ENCODE data around the gene ZSCAN32.
A peak's percentile ranks its signal among the peaks of the same experiment; 100 is the strongest.

The ZSCAN32 gene

DNA sequence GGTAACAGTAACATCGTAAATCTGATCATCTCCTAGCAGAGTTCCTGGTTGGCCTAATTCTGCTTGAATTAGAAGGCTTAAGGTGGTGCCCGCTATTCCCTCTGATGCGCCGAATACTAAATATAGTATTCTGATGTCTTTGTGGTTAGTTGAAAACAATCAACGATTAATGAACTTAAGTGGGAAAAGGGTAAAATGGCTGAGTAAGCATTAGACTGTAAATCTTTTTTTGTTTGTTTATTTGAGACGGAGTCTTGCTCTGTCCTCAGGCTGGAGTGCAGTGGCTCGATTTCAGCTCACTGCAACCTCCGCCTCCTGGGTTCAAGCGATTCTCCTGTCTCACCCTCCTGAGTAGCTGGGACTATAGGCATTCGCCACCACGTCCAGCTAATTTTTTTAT lies 31.7 kb downstream of the ZSCAN32 start:
- no peak overlapping the region for H3K4me3 ChIP-seq (ENCODE audit: low read depth, low read length)
- DNase-seq (ENCODE audit: low read depth), result no peak
- TF ChIP-seq POLR2A (IDR thresholded peaks at IDR 0.05; ENCODE audit: extremely low read depth, insufficient read length), result no peak
- TF ChIP-seq, protein P1, sequence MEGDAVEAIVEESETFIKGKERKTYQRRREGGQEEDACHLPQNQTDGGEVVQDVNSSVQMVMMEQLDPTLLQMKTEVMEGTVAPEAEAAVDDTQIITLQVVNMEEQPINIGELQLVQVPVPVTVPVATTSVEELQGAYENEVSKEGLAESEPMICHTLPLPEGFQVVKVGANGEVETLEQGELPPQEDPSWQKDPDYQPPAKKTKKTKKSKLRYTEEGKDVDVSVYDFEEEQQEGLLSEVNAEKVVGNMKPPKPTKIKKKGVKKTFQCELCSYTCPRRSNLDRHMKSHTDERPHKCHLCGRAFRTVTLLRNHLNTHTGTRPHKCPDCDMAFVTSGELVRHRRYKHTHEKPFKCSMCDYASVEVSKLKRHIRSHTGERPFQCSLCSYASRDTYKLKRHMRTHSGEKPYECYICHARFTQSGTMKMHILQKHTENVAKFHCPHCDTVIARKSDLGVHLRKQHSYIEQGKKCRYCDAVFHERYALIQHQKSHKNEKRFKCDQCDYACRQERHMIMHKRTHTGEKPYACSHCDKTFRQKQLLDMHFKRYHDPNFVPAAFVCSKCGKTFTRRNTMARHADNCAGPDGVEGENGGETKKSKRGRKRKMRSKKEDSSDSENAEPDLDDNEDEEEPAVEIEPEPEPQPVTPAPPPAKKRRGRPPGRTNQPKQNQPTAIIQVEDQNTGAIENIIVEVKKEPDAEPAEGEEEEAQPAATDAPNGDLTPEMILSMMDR (IDR thresholded peaks at IDR 0.05; ENCODE audit: low read depth, low read length), result no peak
- TF ChIP-seq, protein P2, sequence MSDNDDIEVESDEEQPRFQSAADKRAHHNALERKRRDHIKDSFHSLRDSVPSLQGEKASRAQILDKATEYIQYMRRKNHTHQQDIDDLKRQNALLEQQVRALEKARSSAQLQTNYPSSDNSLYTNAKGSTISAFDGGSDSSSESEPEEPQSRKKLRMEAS (IDR thresholded peaks at IDR 0.05; ENCODE audit: low read depth, low read length), result no peak
- TF ChIP-seq MYC (IDR thresholded peaks at IDR 0.05; ENCODE audit: low read depth, low read length), result no peak

DNA sequence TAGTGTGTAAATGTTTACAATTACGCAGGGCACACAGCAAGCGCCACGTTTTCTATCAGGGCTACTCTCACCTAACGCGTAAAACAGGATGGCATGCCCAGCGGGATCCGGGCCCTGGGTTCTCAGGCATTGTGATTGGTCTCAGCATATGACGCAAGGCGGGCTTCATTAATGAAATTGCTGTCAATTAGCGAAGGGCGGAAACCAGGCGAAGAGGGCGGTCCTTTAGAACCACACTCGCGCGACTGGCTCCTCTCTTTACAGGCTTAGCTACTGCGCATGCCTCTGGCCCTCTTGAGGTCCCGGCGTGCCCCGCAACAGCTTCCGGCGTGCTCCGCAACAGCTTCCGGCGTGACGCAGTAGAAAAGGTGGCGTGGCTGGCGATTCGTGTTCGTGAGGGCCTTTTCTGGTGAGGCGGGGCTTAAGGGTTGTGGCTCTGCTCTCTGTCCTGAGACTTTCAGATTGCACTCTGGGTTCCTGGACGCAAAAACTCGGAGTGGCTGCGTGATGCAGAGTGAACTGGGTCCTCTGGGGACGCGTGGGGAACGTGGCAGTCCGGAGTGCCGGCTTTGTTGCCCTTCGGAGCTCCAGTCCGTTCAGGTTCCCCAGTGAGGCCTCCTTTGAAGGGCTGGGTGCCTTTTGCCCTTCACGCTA lies 35.9 kb downstream of the ZSCAN32 start:
- DNase-seq (ENCODE audit: low read depth), result peak; percentile 97
- peak overlapping the region; percentile 86 for H3K4me3 ChIP-seq (ENCODE audit: low read depth, low read length)
- peak; percentile 66 for TF ChIP-seq MYC (IDR thresholded peaks at IDR 0.05; ENCODE audit: low read depth, low read length)
- TF ChIP-seq, protein P2 (IDR thresholded peaks at IDR 0.05; ENCODE audit: low read depth, low read length), result peak; percentile 56
- TF ChIP-seq, protein P1 (IDR thresholded peaks at IDR 0.05; ENCODE audit: low read depth, low read length), result no peak
- TF ChIP-seq POLR2A (IDR thresholded peaks at IDR 0.05; ENCODE audit: extremely low read depth, insufficient read length), result peak; percentile 38

DNA sequence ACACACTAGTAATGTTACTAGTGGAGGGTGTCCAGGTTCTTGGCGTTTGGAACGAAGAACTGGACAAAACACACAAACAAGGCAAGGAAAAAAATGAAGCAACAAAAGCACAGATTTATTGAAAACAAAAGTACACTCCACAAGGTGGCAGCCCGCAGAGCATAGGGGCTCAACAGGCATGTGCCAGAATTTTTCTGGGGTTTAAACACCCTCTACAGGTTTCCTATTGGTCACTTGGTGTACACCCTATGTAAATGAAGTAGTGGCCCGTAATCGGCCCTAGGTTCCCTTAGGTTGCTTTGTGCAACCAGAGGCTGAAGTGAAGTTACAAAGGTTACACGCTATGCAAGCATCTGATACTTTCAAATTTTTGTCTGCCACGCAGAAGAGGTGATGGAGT lies 37.0 kb downstream of the ZSCAN32 start:
- peak; percentile 49 for DNase-seq (ENCODE audit: low read depth)
- no peak for TF ChIP-seq POLR2A (IDR thresholded peaks at IDR 0.05; ENCODE audit: extremely low read depth, insufficient read length)
- no peak for TF ChIP-seq MYC (IDR thresholded peaks at IDR 0.05; ENCODE audit: low read depth, low read length)
- TF ChIP-seq, protein P2 (IDR thresholded peaks at IDR 0.05; ENCODE audit: low read depth, low read length), result no peak
- TF ChIP-seq, protein P1 (IDR thresholded peaks at IDR 0.05; ENCODE audit: low read depth, low read length), result no peak

DNA sequence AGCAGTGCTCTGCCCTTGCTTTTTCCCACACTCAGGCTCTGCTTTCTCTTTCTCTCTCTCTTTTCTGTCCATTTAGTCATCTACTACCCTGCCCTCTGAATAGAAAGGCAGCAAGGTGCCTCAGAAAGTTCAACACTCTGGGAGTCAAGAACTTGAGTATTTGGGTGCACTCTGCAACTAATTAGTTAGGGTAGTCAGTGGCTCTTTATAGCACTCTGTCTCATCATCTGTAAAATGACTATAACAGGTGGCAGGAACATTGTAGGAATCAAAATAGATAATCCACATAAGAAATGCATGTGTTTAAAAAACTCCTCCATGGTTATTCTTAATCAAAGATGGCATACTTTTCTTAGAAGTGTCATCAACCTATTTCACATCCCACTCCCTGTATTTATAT lies 37.9 kb downstream of the ZSCAN32 start:
- TF ChIP-seq MYC (IDR thresholded peaks at IDR 0.05; ENCODE audit: low read depth, low read length), result no peak
- TF ChIP-seq, protein P1 (IDR thresholded peaks at IDR 0.05; ENCODE audit: low read depth, low read length), result no peak
- no peak for TF ChIP-seq POLR2A (IDR thresholded peaks at IDR 0.05; ENCODE audit: extremely low read depth, insufficient read length)
- TF ChIP-seq, protein P2 (IDR thresholded peaks at IDR 0.05; ENCODE audit: low read depth, low read length), result no peak
- no peak for DNase-seq (ENCODE audit: low read depth)
- no peak overlapping the region for H3K4me3 ChIP-seq (ENCODE audit: low read depth, low read length)

More for the DNA sequence above, 37.0 kb downstream of the ZSCAN32 start:
- H3K4me3 ChIP-seq (ENCODE audit: low read depth, low read length), result no peak overlapping the region

DNA sequence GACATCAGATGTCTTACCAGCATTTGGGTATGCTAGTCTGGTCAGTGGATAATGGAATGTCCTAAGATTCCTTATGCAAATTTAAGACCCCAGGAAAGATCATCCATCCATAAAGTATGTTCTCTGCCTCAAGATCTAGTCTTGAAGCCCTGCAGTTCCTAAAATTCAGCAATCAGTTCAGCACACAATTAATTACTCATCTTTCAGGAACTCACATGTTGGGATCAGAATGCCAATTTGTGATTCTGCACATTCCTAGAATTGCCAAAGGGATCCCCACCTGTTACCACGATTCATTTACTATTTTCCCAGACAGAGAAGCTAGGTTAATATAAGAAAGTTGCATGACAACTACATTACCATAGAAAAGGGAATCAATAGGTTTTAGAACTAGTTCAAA lies 41.9 kb downstream of the ZSCAN32 start:
- DNase-seq (ENCODE audit: low read depth), result no peak
- no peak for TF ChIP-seq MYC (IDR thresholded peaks at IDR 0.05; ENCODE audit: low read depth, low read length)
- TF ChIP-seq, protein P2 (IDR thresholded peaks at IDR 0.05; ENCODE audit: low read depth, low read length), result no peak
- no peak for TF ChIP-seq POLR2A (IDR thresholded peaks at IDR 0.05; ENCODE audit: extremely low read depth, insufficient read length)
- TF ChIP-seq, protein P1 (IDR thresholded peaks at IDR 0.05; ENCODE audit: low read depth, low read length), result no peak
- no peak overlapping the region for H3K4me3 ChIP-seq (ENCODE audit: low read depth, low read length)
